HCT116 (cell line): Measurements from ENCODE around the gene TMTC1.

Experiments
- CBX3 ChIP-seq: IDR thresholded peaks from 2 replicates; pipeline ENCODE4 v1.6.1; 2012; ENCODE audit warnings: low read depth
- EZH2 ChIP-seq: fragments of 200-600 bp; sonication (generic); IDR thresholded peaks from 2 replicates; pipeline ENCODE4 v1.6.1; 2017; ENCODE audit warnings: antibody characterized with exemption, mixed run types
- POLR2A ChIP-seq: IDR thresholded peaks from 2 replicates; pipeline ENCODE4 v1.7.0; 2011; ENCODE audit warnings: borderline replicate concordance; ENCODE audit not compliant: insufficient read depth, insufficient read length; ENCODE audit errors: extremely low read depth
- POLR2AphosphoS5 ChIP-seq: IDR thresholded peaks from 2 replicates; pipeline ENCODE4 v1.6.1; 2011; ENCODE audit warnings: mild to moderate bottlenecking, low read depth, low read length, moderate library complexity
- RAD21 ChIP-seq: IDR thresholded peaks from 2 replicates; pipeline ENCODE4 v1.6.1; 2012; ENCODE audit warnings: low read depth, mild to moderate bottlenecking
- SIN3A ChIP-seq: IDR thresholded peaks from 2 replicates; pipeline ENCODE4 v1.6.1; 2012; ENCODE audit warnings: low read depth
- SP1 ChIP-seq: IDR thresholded peaks from 2 replicates; pipeline ENCODE4 v1.6.1; 2012; ENCODE audit warnings: low read depth
- YY1 ChIP-seq: IDR thresholded peaks from 2 replicates; pipeline ENCODE4 v1.6.1; 2011; ENCODE audit warnings: low read length, low read depth, moderate library complexity, mild to moderate bottlenecking; ENCODE audit not compliant: insufficient replicate concordance; ENCODE audit errors: extremely low read depth
- ZFX ChIP-seq: fragments of 450-650 bp; IDR thresholded peaks from 2 replicates; pipeline ENCODE4 v1.6.1; 2017
- ZNF274 ChIP-seq: fragments of 200-500 bp; sonication (Bioruptor generic); IDR thresholded peaks from 2 replicates; pipeline ENCODE4 v1.6.1; 2014; ENCODE audit warnings: mild to moderate bottlenecking, low read depth, low read length, inconsistent platforms
- TF ChIP-seq, protein P1 (sequence below), 3 experiments: fragments of 200-600 bp in 1 of 3; sonication (generic) in 1 of 3; IDR thresholded peaks in 2 of 3; conservative IDR thresholded peaks in 1 of 3; 2 replicates each; pipeline ENCODE4 v1.5.1; 2012 to 2017; ENCODE audit warnings: low read depth in 2 of 3, low read length in 2 of 3, antibody characterized with exemption in 1 of 3, borderline replicate concordance in 1 of 3, control low read depth in 1 of 3, mild to moderate bottlenecking in 1 of 3, mixed read lengths in 1 of 3, mixed run types in 1 of 3, moderate library complexity in 1 of 3; ENCODE audit not compliant: insufficient read depth in 1 of 3
- TF ChIP-seq, protein P2 (sequence below): IDR thresholded peaks from 2 replicates; pipeline ENCODE4 v1.6.1; 2012; ENCODE audit warnings: low read depth

GRCh38 chr12:29545102-29545467 is 238.7 kb downstream of the TMTC1 start:
- TF ChIP-seq, protein P1, sequence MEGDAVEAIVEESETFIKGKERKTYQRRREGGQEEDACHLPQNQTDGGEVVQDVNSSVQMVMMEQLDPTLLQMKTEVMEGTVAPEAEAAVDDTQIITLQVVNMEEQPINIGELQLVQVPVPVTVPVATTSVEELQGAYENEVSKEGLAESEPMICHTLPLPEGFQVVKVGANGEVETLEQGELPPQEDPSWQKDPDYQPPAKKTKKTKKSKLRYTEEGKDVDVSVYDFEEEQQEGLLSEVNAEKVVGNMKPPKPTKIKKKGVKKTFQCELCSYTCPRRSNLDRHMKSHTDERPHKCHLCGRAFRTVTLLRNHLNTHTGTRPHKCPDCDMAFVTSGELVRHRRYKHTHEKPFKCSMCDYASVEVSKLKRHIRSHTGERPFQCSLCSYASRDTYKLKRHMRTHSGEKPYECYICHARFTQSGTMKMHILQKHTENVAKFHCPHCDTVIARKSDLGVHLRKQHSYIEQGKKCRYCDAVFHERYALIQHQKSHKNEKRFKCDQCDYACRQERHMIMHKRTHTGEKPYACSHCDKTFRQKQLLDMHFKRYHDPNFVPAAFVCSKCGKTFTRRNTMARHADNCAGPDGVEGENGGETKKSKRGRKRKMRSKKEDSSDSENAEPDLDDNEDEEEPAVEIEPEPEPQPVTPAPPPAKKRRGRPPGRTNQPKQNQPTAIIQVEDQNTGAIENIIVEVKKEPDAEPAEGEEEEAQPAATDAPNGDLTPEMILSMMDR (IDR thresholded peaks at IDR 0.05 in 2 of 3, conservative IDR thresholded peaks at IDR 0.05 in 1 of 3; ENCODE audit: borderline replicate concordance in 1 of 3, insufficient read depth in 1 of 3, low read depth in 2 of 3, low read length in 2 of 3): no peak
- no peak for TF ChIP-seq POLR2AphosphoS5
- TF ChIP-seq YY1: no peak
- TF ChIP-seq, protein P2, sequence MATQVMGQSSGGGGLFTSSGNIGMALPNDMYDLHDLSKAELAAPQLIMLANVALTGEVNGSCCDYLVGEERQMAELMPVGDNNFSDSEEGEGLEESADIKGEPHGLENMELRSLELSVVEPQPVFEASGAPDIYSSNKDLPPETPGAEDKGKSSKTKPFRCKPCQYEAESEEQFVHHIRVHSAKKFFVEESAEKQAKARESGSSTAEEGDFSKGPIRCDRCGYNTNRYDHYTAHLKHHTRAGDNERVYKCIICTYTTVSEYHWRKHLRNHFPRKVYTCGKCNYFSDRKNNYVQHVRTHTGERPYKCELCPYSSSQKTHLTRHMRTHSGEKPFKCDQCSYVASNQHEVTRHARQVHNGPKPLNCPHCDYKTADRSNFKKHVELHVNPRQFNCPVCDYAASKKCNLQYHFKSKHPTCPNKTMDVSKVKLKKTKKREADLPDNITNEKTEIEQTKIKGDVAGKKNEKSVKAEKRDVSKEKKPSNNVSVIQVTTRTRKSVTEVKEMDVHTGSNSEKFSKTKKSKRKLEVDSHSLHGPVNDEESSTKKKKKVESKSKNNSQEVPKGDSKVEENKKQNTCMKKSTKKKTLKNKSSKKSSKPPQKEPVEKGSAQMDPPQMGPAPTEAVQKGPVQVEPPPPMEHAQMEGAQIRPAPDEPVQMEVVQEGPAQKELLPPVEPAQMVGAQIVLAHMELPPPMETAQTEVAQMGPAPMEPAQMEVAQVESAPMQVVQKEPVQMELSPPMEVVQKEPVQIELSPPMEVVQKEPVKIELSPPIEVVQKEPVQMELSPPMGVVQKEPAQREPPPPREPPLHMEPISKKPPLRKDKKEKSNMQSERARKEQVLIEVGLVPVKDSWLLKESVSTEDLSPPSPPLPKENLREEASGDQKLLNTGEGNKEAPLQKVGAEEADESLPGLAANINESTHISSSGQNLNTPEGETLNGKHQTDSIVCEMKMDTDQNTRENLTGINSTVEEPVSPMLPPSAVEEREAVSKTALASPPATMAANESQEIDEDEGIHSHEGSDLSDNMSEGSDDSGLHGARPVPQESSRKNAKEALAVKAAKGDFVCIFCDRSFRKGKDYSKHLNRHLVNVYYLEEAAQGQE: no peak
- no peak for TF ChIP-seq POLR2A
- no peak for TF ChIP-seq ZNF274
- TF ChIP-seq SP1: no peak
- no peak for TF ChIP-seq EZH2
- no peak for TF ChIP-seq RAD21
- TF ChIP-seq SIN3A: no peak
- TF ChIP-seq CBX3: no peak
- no peak for TF ChIP-seq ZFX
